Activated CD4-positive, alpha-beta memory T cell treated with anti-CD3 and anti-CD28 coated beads, Interleukin-2, amount 10 ng/mL, durations not matched to agents 7 days and 5 days (primary cell): ENCODE measurements around the gene MCCD1. TPM values are rescaled to one million over a fixed set of nuclear protein-coding genes. Genes with fewer than 3 reads are reported as not detected.

ENCODE experiments used
- CTCF ChIA-PET: fragments of 350-600 bp; sonication (Branson Sonifier 250); formaldehyde crosslinking; loops from one replicate; lab custom pipeline; 2021; ENCODE audit warnings: antibody characterized with exemption, inconsistent platforms; lab: Charles Lee
- POLR2A ChIA-PET: fragments of 350-600 bp; sonication (Branson Sonifier 250); formaldehyde crosslinking; loops from one replicate; lab custom pipeline; 2021; ENCODE audit warnings: antibody characterized with exemption; lab: Charles Lee
- DNase-seq: peaks from one replicate; pipeline ENCODE4 v3.0.0-alpha.2; 2020
- H3K27ac Mint-ChIP-seq: one replicate; pipeline ENCODE4 v1.8.0; 2021; ENCODE audit warnings: mild to moderate bottlenecking, mixed read lengths
- H3K27me3 Mint-ChIP-seq: one replicate; pipeline ENCODE4 v1.8.0; 2021; ENCODE audit warnings: mixed read lengths
- H3K36me3 Mint-ChIP-seq: one replicate; pipeline ENCODE4 v1.8.0; 2021; ENCODE audit warnings: low read depth, mixed read lengths
- H3K4me1 Mint-ChIP-seq: one replicate; pipeline ENCODE4 v1.8.0; 2021; ENCODE audit warnings: mixed read lengths
- H3K4me3 Mint-ChIP-seq: one replicate; pipeline ENCODE4 v1.8.0; 2021; ENCODE audit warnings: mild to moderate bottlenecking, mixed read lengths
- H3K9me3 Mint-ChIP-seq: one replicate; pipeline ENCODE4 v1.8.0; 2021; ENCODE audit warnings: mixed read lengths
- total RNA-seq, 2 experiments: library from RNA; stranded (reverse); gene quantifications; one replicate each; pipeline ENCODE4 v1.2.3, GENCODE V29; 2021

The MCCD1 gene
- total RNA-seq, 2 experiments from 2014 or later, result not detected

- no peaks in the 10 kb centered on the region for H3K9me3 Mint-ChIP-seq
- ChIA-PET POLR2A (interaction anchor here (0.6 to 36.9 kb wide), 20 partner anchors 3 to 1396 kb away, joined by 3 to 1578 read pairs (median 6); partner anchors contain the start of genes ATP6V1G2, BAG6, C6orf47 and CLIC1), CTCF (interaction anchor here (0.7 to 18.7 kb wide), 8 partner anchors 9 to 260 kb away, joined by 3 to 640 read pairs (median 18); partner anchors contain the start of genes ATP6V1G2, DDX39B, LST1 and LTB)
- peak within 1 kb of the TSS; percentile 96 for H3K27ac Mint-ChIP-seq
- H3K36me3 Mint-ChIP-seq, result peaks cover 56% of the 10 kb centered on the region
- H3K27me3 Mint-ChIP-seq, result peaks cover 2% of the 10 kb centered on the region
- peak within 1 kb of the TSS; percentile 94 for H3K4me3 Mint-ChIP-seq
- H3K4me1 Mint-ChIP-seq, result peaks cover 73% of the 10 kb centered on the region
- peak; percentile 91 for DNase-seq
These were observed 46.7 kb downstream of the MCCD1 start, which contains the start of gene TNF for GRCh38 chr6:31575335-31575901. Gene TNF, plus strand, starts transcription at chr6:31575565. Its CDS starts 177 bp downstream, at chr6:31575742.

DNA sequence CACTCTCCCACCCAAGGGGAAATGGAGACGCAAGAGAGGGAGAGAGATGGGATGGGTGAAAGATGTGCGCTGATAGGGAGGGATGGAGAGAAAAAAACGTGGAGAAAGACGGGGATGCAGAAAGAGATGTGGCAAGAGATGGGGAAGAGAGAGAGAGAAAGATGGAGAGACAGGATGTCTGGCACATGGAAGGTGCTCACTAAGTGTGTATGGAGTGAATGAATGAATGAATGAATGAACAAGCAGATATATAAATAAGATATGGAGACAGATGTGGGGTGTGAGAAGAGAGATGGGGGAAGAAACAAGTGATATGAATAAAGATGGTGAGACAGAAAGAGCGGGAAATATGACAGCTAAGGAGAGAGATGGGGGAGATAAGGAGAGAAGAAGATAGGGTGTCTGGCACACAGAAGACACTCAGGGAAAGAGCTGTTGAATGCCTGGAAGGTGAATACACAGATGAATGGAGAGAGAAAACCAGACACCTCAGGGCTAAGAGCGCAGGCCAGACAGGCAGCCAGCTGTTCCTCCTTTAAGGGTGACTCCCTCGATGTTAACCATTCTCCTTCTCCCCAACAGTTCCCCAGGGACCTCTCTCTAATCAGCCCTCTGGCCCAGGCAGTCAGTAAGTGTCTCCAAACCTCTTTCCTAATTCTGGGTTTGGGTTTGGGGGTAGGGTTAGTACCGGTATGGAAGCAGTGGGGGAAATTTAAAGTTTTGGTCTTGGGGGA lies 47.4 kb downstream of the MCCD1 start:
- peak overlapping the region; percentile 94 for H3K4me3 Mint-ChIP-seq
- CTCF ChIA-PET, result interaction anchor here (0.8 to 18.7 kb wide), 8 partner anchors 8 to 259 kb away, joined by 3 to 640 read pairs (median 20); partner anchors contain the start of genes ATP6V1G2, DDX39B, LST1 and LTB
- H3K36me3 Mint-ChIP-seq, result peaks cover 61% of the 10 kb centered on the region
- no peak for DNase-seq
- no peaks in the 10 kb centered on the region for H3K27me3 Mint-ChIP-seq
- peaks cover 69% of the 10 kb centered on the region for H3K4me1 Mint-ChIP-seq
- POLR2A ChIA-PET, result interaction anchor here (0.6 to 36.9 kb wide), 20 partner anchors 4 to 1395 kb away, joined by 3 to 1578 read pairs (median 6); partner anchors contain the start of genes ATP6V1G2, BAG6, C6orf47 and CLIC1
- H3K9me3 Mint-ChIP-seq, result no peaks in the 10 kb centered on the region
- peak overlapping the region; percentile 96 for H3K27ac Mint-ChIP-seq

DNA sequence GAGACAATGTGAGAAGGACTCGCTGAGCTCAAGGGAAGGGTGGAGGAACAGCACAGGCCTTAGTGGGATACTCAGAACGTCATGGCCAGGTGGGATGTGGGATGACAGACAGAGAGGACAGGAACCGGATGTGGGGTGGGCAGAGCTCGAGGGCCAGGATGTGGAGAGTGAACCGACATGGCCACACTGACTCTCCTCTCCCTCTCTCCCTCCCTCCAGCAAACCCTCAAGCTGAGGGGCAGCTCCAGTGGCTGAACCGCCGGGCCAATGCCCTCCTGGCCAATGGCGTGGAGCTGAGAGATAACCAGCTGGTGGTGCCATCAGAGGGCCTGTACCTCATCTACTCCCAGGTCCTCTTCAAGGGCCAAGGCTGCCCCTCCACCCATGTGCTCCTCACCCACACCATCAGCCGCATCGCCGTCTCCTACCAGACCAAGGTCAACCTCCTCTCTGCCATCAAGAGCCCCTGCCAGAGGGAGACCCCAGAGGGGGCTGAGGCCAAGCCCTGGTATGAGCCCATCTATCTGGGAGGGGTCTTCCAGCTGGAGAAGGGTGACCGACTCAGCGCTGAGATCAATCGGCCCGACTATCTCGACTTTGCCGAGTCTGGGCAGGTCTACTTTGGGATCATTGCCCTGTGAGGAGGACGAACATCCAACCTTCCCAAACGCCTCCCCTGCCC lies 48.3 kb downstream of the MCCD1 start:
- H3K27me3 Mint-ChIP-seq, result no peaks in the 10 kb centered on the region
- peak; percentile 86 for DNase-seq
- peaks cover 71% of the 10 kb centered on the region for H3K36me3 Mint-ChIP-seq
- peak overlapping the region; percentile 96 for H3K27ac Mint-ChIP-seq
- peak overlapping the region; percentile 94 for H3K4me3 Mint-ChIP-seq
- H3K9me3 Mint-ChIP-seq, result no peaks in the 10 kb centered on the region
- POLR2A ChIA-PET, result interaction anchor here (1.0 to 36.9 kb wide), 13 partner anchors 5 to 1394 kb away, joined by 3 to 1578 read pairs (median 21); partner anchors contain the start of genes ATP6V1G2, BAG6, C6orf47 and CLIC1
- H3K4me1 Mint-ChIP-seq, result peaks cover 60% of the 10 kb centered on the region
- CTCF ChIA-PET, result interaction anchor here (0.5 to 18.7 kb wide), 8 partner anchors 8 to 77 kb away, joined by 3 to 640 read pairs (median 20); partner anchors contain the start of genes ATP6V1G2, DDX39B, LST1 and LTB

DNA sequence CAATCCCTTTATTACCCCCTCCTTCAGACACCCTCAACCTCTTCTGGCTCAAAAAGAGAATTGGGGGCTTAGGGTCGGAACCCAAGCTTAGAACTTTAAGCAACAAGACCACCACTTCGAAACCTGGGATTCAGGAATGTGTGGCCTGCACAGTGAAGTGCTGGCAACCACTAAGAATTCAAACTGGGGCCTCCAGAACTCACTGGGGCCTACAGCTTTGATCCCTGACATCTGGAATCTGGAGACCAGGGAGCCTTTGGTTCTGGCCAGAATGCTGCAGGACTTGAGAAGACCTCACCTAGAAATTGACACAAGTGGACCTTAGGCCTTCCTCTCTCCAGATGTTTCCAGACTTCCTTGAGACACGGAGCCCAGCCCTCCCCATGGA lies 48.8 kb downstream of the MCCD1 start:
- Mint-ChIP-seq H3K9me3 (no peaks in the 10 kb centered on the region), H3K4me1 (peaks cover 58% of the 10 kb centered on the region), H3K36me3 (peaks cover 73% of the 10 kb centered on the region), H3K27me3 (no peaks in the 10 kb centered on the region), H3K4me3 (peak overlapping the region; percentile 94), H3K27ac (peak overlapping the region; percentile 96)
- ChIA-PET CTCF (interaction anchor here (1.7 to 18.7 kb wide), 5 partner anchors 7 to 76 kb away, joined by 5 to 640 read pairs (median 70); partner anchors contain the start of genes ATP6V1G2, DDX39B, LST1 and LTB), POLR2A (interaction anchor here (1.4 to 36.9 kb wide), 10 partner anchors 5 to 1394 kb away, joined by 4 to 1578 read pairs (median 52); partner anchors contain the start of genes ATP6V1G2, BAG6, CLIC1 and DDX39B)
- no peak for DNase-seq

DNA sequence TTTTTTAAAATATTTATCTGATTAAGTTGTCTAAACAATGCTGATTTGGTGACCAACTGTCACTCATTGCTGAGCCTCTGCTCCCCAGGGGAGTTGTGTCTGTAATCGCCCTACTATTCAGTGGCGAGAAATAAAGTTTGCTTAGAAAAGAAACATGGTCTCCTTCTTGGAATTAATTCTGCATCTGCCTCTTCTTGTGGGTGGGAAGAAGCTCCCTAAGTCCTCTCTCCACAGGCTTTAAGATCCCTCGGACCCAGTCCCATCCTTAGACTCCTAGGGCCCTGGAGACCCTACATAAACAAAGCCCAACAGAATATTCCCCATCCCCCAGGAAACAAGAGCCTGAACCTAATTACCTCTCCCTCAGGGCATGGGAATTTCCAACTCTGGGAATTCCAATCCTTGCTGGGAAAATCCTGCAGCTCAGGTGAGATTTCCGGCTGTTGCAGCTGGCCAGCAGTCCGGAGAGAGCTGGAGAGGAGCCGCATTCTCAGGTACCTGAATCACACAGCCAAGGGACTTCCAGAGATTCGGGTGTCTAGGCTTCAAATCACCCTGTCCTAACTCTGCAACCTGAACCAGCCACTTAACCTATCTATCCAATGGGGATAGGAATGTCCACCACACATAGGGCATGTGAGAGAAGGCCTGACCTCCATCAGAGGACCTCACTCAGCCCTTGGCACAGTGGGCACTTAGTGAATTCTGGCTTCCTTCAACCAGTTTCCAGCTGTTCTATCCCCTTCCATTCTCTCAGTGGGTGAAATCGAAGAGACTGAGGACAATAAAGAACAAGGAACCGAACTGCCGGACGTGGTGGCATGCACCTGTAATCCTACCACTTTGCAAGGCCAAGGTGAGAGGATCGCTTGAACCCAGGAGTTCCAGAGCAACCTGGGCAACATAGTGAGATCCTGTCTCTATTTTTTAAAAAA lies 49.7 kb downstream of the MCCD1 start:
- peak; percentile 32 for DNase-seq
- CTCF ChIA-PET, result interaction anchor here (5.2 to 18.7 kb wide), 5 partner anchors 6 to 32 kb away, joined by 28 to 640 read pairs (median 70); partner anchors contain the start of genes ATP6V1G2, DDX39B, LST1 and LTA

DNA sequence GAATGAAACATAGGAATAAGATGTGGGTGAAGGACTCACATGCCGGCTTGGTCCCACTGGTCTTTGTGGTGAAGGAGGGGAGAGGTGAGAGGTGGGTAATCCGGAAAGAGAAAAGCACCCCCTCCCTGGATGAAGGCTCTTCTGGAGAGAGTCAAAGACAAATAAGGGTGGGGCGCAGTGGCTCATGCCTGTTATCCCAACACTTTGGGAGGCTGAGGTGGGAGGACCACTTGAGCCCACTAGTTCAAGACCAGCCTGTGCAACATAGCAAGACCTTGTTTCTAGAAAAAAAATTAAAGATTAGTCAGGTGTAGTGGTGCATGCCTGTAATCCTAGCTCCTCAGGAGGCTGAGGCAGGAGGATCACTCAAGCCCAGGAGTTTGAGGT lies 50.4 kb downstream of the MCCD1 start:
- Mint-ChIP-seq H3K36me3 (peaks cover 79% of the 10 kb centered on the region), H3K4me3 (peak overlapping the region; percentile 91), H3K27ac (peak overlapping the region; percentile 94), H3K9me3 (no peaks in the 10 kb centered on the region), H3K27me3 (no peaks in the 10 kb centered on the region), H3K4me1 (peaks cover 57% of the 10 kb centered on the region)
- DNase-seq, result no peak
- ChIA-PET POLR2A (interaction anchor here (1.4 to 36.9 kb wide), 7 partner anchors 6 to 85 kb away, joined by 3 to 1578 read pairs (median 162); partner anchors contain the start of genes ATP6V1G2, BAG6, DDX39B and GPANK1), CTCF (interaction anchor here (7.7 to 18.7 kb wide), 3 partner anchors 10 to 33 kb away, joined by 63 to 640 read pairs (median 400); partner anchors contain the start of genes ATP6V1G2, DDX39B, LTA and NCR3)

More for the DNA sequence above, 49.7 kb downstream of the MCCD1 start:
- POLR2A ChIA-PET, result interaction anchor here (1.4 to 36.9 kb wide), 8 partner anchors 6 to 86 kb away, joined by 3 to 1578 read pairs (median 106); partner anchors contain the start of genes ATP6V1G2, BAG6, DDX39B and GPANK1
- H3K27ac Mint-ChIP-seq, result peak overlapping the region; percentile 94
- H3K4me1 Mint-ChIP-seq, result peaks cover 57% of the 10 kb centered on the region
- no peaks in the 10 kb centered on the region for H3K9me3 Mint-ChIP-seq
- peaks cover 76% of the 10 kb centered on the region for H3K36me3 Mint-ChIP-seq
- H3K27me3 Mint-ChIP-seq, result no peaks in the 10 kb centered on the region
- peak overlapping the region; percentile 91 for H3K4me3 Mint-ChIP-seq

Other genes starting within 250 kb of the MCCD1 start
- 1,000 to 10,000 TPM; 5,151 to 5,157 TPM for gene HLA-B, start 171.8 kb upstream of the MCCD1 start, total RNA-seq
- gene MICA, start 125.4 kb upstream of the MCCD1 start, total RNA-seq, result 10 to 100 TPM; 12.0 to 12.3 TPM
- 10 to 100 TPM; 60.8 to 62.9 TPM for gene MICB, start 30.8 kb upstream of the MCCD1 start, total RNA-seq
- 100 to 1,000 TPM; 427 to 434 TPM for gene DDX39B, start 13.0 kb downstream of the MCCD1 start, total RNA-seq
- 1 to 10 TPM; 2.7 to 3.8 TPM for gene ATP6V1G2, start 17.6 kb downstream of the MCCD1 start, total RNA-seq
- 10 to 100 TPM; 22.8 to 23.6 TPM for gene NFKBIL1, start 18.6 kb downstream of the MCCD1 start, total RNA-seq
- gene LTA, start 43.3 kb downstream of the MCCD1 start, total RNA-seq, result 10 to 100 TPM; 37.2 to 38.4 TPM
- 100 to 1,000 TPM; 124 to 130 TPM for gene TNF, start 46.6 kb downstream of the MCCD1 start, total RNA-seq
- gene LTB, start 53.5 kb downstream of the MCCD1 start, total RNA-seq, result 1,000 to 10,000 TPM; 1,185 to 1,194 TPM
- gene LST1, start 57.3 kb downstream of the MCCD1 start, total RNA-seq, result 10 to 100 TPM; 69.8 to 74.5 TPM
- 10 to 100 TPM; 76.4 to 78.3 TPM for gene NCR3, start 64.0 kb downstream of the MCCD1 start, total RNA-seq
- 10 to 100 TPM; 11.3 to 11.7 TPM for gene AIF1, start 86.3 kb downstream of the MCCD1 start, total RNA-seq
- 100 to 1,000 TPM; 215 to 222 TPM for gene PRRC2A, start 91.8 kb downstream of the MCCD1 start, total RNA-seq
- gene BAG6, start 123.7 kb downstream of the MCCD1 start, total RNA-seq, result 100 to 1,000 TPM; 275 to 282 TPM
- gene APOM, start 126.9 kb downstream of the MCCD1 start, total RNA-seq, result 1 to 10 TPM; 2.9 to 3.6 TPM
- 10 to 100 TPM; 26.4 to 26.7 TPM for gene C6orf47, start 131.8 kb downstream of the MCCD1 start, total RNA-seq
- gene GPANK1, start 136.0 kb downstream of the MCCD1 start, total RNA-seq, result 10 to 100 TPM; 33.6 to 35.2 TPM
- gene CSNK2B, start 137.1 kb downstream of the MCCD1 start, total RNA-seq, result 100 to 1,000 TPM; 199 to 212 TPM
- gene LY6G5B, start 141.0 kb downstream of the MCCD1 start, total RNA-seq, result 10 to 100 TPM; 16.7 to 17.2 TPM
- 1 to 10 TPM; 2.3 to 2.6 TPM for gene LY6G5C, start 152.1 kb downstream of the MCCD1 start, total RNA-seq
- gene ABHD16A, start 174.4 kb downstream of the MCCD1 start, total RNA-seq, result 10 to 100 TPM; 53.1 to 55.0 TPM
- not detected for gene LY6G6F, start 177.9 kb downstream of the MCCD1 start, total RNA-seq
- not detected for gene LY6G6D, start 186.4 kb downstream of the MCCD1 start, total RNA-seq
- not detected for gene LY6G6C, start 192.8 kb downstream of the MCCD1 start, total RNA-seq
- not detected for gene MPIG6B, start 194.4 kb downstream of the MCCD1 start, total RNA-seq
- gene DDAH2, start 200.3 kb downstream of the MCCD1 start, total RNA-seq, result 10 to 100 TPM; 22.1 to 23.9 TPM
- gene CLIC1, start 207.6 kb downstream of the MCCD1 start, total RNA-seq, result 100 to 1,000 TPM; 640 to 644 TPM
- gene MSH5, start 211.0 kb downstream of the MCCD1 start, total RNA-seq, result 10 to 100 TPM; 60.1 to 63.2 TPM
- 10 to 100 TPM; 10.7 to 14.6 TPM for gene SAPCD1, start 233.7 kb downstream of the MCCD1 start, total RNA-seq
- gene VWA7, start 248.4 kb downstream of the MCCD1 start, total RNA-seq, result 10 to 100 TPM; 11.0 to 12.2 TPM